ENCODE data around the gene PPP1R37. TPM values are rescaled to one million over a fixed set of nuclear protein-coding genes. Genes with fewer than 3 reads are reported as not detected.
A peak's percentile ranks its signal among the peaks of the same experiment; 100 is the strongest.
"Not testable (repeated sequence)": the region's sequence is repeated elsewhere in the genome, so short reads cannot be mapped to it uniquely, and the experiment has no call there.

The PPP1R37 gene
- total RNA-seq, 2 experiments from 2014 or later: 21.1 to 21.7 TPM

DNA sequence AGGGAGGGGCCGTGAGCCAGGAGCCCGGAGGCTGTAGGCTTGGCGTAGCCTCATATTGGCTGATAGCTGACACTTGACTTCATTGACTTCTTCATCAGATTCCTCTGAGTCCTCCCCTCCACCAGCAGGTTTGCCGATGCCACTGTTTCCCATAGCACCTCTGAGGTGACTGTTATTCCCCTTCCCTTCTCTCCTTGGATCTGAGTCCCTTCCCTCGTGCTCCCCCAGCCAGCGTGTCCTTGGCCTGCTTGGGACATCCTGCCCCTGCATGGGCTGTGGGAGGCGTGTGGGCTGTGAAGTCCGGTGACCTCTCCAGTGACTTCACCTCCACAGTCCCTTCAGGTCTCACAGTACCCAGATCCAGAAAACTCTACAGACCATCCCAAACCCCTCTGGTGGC, 8.8 kb downstream of the PPP1R37 start:
- POLR2A ChIA-PET: no interaction called here
- H3K27ac Mint-ChIP-seq: no peak overlapping the region
- no peak for DNase-seq
- H3K4me3 Mint-ChIP-seq: no peak overlapping the region
- H3K27me3 Mint-ChIP-seq: no peaks in the 10 kb centered on the region
- CTCF ChIA-PET: interaction anchor here (3.2 kb wide), 1 partner anchor 10 kb away, joined by 14 read pairs; no protein-coding TSS in a partner anchor
- peaks cover 64% of the 10 kb centered on the region for H3K4me1 Mint-ChIP-seq
- no peaks in the 10 kb centered on the region for H3K9me3 Mint-ChIP-seq
- no peaks in the 10 kb centered on the region for H3K36me3 Mint-ChIP-seq (ENCODE audit: low read depth)

DNA sequence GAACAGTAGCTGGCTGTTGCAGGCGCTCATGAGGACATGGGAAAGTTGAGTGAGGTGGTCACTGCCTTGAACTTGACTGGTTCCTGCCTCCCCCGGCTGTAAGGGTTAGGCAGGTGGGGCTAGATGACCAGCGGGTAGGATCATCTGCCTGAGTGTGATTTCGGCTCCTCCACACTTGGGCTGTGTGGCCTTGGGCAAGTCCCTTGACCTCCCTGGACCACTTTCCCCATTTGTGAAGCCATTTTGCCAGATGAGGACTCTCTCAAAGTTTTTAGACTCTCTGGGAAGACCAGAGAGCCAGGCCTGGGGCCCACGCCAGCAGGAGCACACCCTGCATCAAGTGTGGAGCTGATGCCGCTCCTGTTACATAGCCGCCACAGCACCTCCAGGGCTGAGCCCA, 9.5 kb downstream of the PPP1R37 start:
- no peak for DNase-seq
- Mint-ChIP-seq H3K36me3 (ENCODE audit: low read depth) (no peaks in the 10 kb centered on the region), H3K9me3 (no peaks in the 10 kb centered on the region), H3K4me1 (peaks cover 60% of the 10 kb centered on the region), H3K27ac (no peak overlapping the region), H3K27me3 (no peaks in the 10 kb centered on the region), H3K4me3 (no peak overlapping the region)
- ChIA-PET CTCF (interaction anchor here (1.1 to 3.2 kb wide), 6 partner anchors 11 to 23 kb away, joined by 3 to 14 read pairs (median 4); partner anchors contain the start of gene GEMIN7), POLR2A (no interaction called here)

- H3K36me3 Mint-ChIP-seq (ENCODE audit: low read depth): no peaks in the 10 kb centered on the region
- DNase-seq: peak; percentile 64
- no peaks in the 10 kb centered on the region for H3K9me3 Mint-ChIP-seq
- CTCF ChIA-PET: interaction anchor here (1.1 to 3.2 kb wide), 6 partner anchors 11 to 24 kb away, joined by 3 to 14 read pairs (median 4); partner anchors contain the start of gene GEMIN7
- H3K4me3 Mint-ChIP-seq: peak overlapping the region; percentile 44
- H3K4me1 Mint-ChIP-seq: peaks cover 54% of the 10 kb centered on the region
- peak overlapping the region; percentile 82 for H3K27ac Mint-ChIP-seq
- POLR2A ChIA-PET: no interaction called here
- no peaks in the 10 kb centered on the region for H3K27me3 Mint-ChIP-seq
Measured at GRCh38 chr19:45103156-45103507, 10.2 kb downstream of the PPP1R37 start.

GRCh38 chr19:45103508-45104319, 10.7 kb downstream of the PPP1R37 start:
- CTCF ChIA-PET: interaction anchor here (1.1 to 3.2 kb wide), 6 partner anchors 11 to 24 kb away, joined by 3 to 14 read pairs (median 4); partner anchors contain the start of gene GEMIN7
- Mint-ChIP-seq H3K4me1 (peaks cover 49% of the 10 kb centered on the region), H3K27me3 (no peaks in the 10 kb centered on the region), H3K9me3 (no peaks in the 10 kb centered on the region), H3K27ac (peak overlapping the region; percentile 82), H3K36me3 (ENCODE audit: low read depth) (no peaks in the 10 kb centered on the region), H3K4me3 (peak overlapping the region; percentile 44)
- no peak for DNase-seq
- POLR2A ChIA-PET: no interaction called here

DNA sequence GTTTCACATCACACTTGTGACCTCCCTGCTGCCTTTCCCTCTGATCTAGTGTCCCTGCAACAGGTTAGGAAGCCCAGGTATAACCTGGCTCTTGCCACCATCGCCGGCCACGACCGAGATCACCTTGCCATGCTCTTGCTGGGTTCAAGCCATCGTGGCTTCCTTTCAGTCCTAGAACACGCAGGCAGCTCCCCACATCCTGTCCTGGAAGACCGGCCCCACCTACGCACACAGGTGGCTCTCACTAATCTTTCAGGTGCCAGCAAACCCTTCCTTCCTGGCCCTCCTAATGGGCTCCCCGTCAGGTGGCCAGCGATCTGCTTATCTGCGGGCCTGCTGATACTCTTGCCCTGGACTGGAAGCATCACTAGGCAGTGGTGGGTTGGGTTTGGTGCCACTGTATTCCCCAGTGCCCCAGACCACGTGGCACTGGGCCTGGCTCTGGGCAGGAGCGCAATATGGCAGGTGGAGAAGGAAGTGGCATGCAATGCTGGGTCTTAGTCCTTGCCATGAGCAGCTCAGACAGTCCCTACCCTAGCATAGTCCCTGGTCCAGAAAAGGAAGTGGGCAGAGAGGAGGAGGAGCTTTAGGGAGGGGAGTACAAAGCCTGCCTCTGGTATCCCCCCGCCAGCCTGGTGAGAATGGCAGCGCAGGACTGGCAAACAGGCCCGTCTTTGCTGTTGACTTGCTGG, 11.8 kb downstream of the PPP1R37 start:
- CTCF ChIA-PET: interaction anchor here (2.4 kb wide), 1 partner anchor 25 kb away, joined by 7 read pairs; the partner anchor contains the start of gene GEMIN7
- no peaks in the 10 kb centered on the region for H3K9me3 Mint-ChIP-seq
- POLR2A ChIA-PET: no interaction called here
- peaks cover 46% of the 10 kb centered on the region for H3K4me1 Mint-ChIP-seq
- no peaks in the 10 kb centered on the region for H3K27me3 Mint-ChIP-seq
- H3K4me3 Mint-ChIP-seq: peak overlapping the region; percentile 11
- DNase-seq: no peak
- H3K27ac Mint-ChIP-seq: peak overlapping the region; percentile 65
- H3K36me3 Mint-ChIP-seq (ENCODE audit: low read depth): no peaks in the 10 kb centered on the region

DNA sequence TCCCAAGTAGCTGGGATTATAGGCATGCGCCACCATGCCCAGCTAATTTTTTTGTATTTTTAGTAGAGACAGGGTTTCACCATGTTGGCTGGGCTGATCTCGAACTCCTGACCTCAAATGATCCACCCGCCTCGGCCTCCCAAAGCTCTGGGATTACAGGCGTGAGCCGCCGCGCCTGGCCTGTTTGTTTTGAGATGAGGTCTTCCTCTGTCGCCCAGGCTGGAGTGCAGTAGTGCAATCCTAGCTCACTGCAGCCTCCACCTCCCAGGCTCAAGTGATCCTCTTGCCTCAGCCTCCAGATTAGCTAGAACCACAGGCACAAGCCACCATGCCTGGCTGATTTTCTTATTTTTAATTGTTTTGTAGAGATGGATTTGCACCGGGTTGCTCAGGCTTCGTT, 13.4 kb downstream of the PPP1R37 start:
- H3K9me3 Mint-ChIP-seq; H3K4me3 Mint-ChIP-seq; H3K27ac Mint-ChIP-seq; DNase-seq; POLR2A ChIA-PET; H3K36me3 Mint-ChIP-seq (ENCODE audit: low read depth); H3K27me3 Mint-ChIP-seq: not testable (repeated sequence)
- CTCF ChIA-PET: interaction anchor here (1.4 kb wide), 1 partner anchor 14 kb away, joined by 3 read pairs; no protein-coding TSS in a partner anchor
- H3K4me1 Mint-ChIP-seq: peaks cover 42% of the 10 kb centered on the region

- Mint-ChIP-seq H3K4me1 (peaks cover 34% of the 10 kb centered on the region), H3K9me3 (no peaks in the 10 kb centered on the region), H3K27ac (no peak overlapping the region), H3K4me3 (no peak overlapping the region), H3K36me3 (ENCODE audit: low read depth) (no peaks in the 10 kb centered on the region), H3K27me3 (no peaks in the 10 kb centered on the region)
- POLR2A ChIA-PET: interaction anchor here (0.7 kb wide), 1 partner anchor 28 kb away, joined by 3 read pairs; no protein-coding TSS in a partner anchor
- CTCF ChIA-PET: interaction anchor here (0.8 to 1.4 kb wide), 2 partner anchors 11 to 16 kb away, joined by 3 read pairs; no protein-coding TSS in a partner anchor
- DNase-seq: no peak
Measured at GRCh38 chr19:45107621-45108150, 14.7 kb downstream of the PPP1R37 start.

GRCh38 chr19:45110851-45111266, 17.9 kb downstream of the PPP1R37 start:
- ChIA-PET POLR2A (no interaction called here), CTCF (no interaction called here)
- Mint-ChIP-seq H3K36me3 (ENCODE audit: low read depth) (no peaks in the 10 kb centered on the region), H3K9me3 (no peaks in the 10 kb centered on the region), H3K4me3 (no peak overlapping the region), H3K27ac (no peak overlapping the region), H3K27me3 (no peaks in the 10 kb centered on the region), H3K4me1 (peaks cover 16% of the 10 kb centered on the region)
- no peak for DNase-seq

DNA sequence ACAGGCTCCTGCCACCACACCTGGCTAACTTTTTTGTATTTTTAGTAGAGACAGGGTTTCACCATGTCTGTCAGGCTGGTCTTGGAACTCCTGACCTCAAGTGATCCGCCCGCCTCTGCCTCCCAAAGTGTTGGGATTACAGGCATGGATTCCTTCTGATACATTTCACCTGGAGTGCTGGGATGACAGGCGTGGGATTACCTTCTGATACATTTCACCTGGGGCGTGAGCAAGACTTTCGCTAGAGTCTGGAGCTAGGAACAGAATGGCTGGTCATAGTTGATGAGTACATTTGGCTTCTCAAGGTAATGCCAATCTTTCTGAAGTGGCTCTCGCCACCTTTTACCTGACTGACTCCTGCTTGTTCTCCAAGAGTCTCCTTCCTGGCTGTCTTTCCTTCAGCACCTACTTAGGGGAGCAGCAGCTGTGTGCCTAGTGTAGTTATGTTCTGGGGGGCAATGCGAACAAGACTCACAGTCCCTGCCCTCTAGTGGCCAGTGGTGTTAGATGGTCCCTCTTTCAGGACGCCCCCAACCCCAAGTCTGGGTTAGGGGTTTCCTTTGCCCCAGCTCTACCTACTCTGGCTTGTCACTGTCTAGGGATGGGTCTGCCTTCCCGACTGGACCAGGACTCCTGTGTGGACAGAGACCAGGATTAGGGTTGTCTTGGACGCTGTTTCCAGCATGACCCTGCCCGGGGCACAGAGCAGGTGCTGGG, 19.3 kb downstream of the PPP1R37 start:
- Mint-ChIP-seq H3K27me3 (no peaks in the 10 kb centered on the region), H3K27ac (no peak overlapping the region), H3K4me3 (no peak overlapping the region), H3K9me3 (no peaks in the 10 kb centered on the region), H3K4me1 (peaks cover 30% of the 10 kb centered on the region), H3K36me3 (ENCODE audit: low read depth) (no peaks in the 10 kb centered on the region)
- ChIA-PET CTCF (interaction anchor here (1.6 to 4.1 kb wide), 2 partner anchors 14 to 15 kb away, joined by 3 to 10 read pairs; no protein-coding TSS in a partner anchor), POLR2A (no interaction called here)
- DNase-seq: no peak

GRCh38 chr19:45113628-45114027, 20.6 kb downstream of the PPP1R37 start:
- H3K27me3 Mint-ChIP-seq: no peaks in the 10 kb centered on the region
- no peak for DNase-seq
- ChIA-PET CTCF (interaction anchor here (1.6 to 4.1 kb wide), 2 partner anchors 12 to 16 kb away, joined by 3 to 10 read pairs; no protein-coding TSS in a partner anchor), POLR2A (no interaction called here)
- no peaks in the 10 kb centered on the region for H3K36me3 Mint-ChIP-seq (ENCODE audit: low read depth)
- H3K27ac Mint-ChIP-seq: no peak overlapping the region
- H3K9me3 Mint-ChIP-seq: no peaks in the 10 kb centered on the region
- H3K4me3 Mint-ChIP-seq: no peak overlapping the region
- H3K4me1 Mint-ChIP-seq: peaks cover 44% of the 10 kb centered on the region

DNA sequence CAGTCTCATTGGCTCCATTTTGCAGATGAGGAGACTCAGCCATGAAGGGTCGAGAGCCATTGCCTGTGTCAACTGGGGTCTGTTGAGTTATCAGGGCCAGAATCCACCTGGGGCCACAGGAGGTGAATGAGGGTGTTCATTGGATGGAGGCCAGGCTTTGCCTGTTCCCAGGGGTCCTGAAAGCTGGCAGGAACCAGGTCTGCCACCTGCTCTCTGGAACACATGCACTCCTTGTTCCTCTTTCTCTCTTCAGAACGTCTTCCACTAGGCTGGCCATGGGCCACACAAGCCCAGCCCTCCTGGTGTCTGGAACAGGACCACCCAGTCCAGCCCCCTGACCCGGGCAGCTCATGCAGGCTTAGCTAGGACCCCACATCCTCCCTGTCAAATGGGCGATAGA, 21.1 kb downstream of the PPP1R37 start:
- Mint-ChIP-seq H3K27ac (peak overlapping the region; percentile 41), H3K36me3 (ENCODE audit: low read depth) (no peaks in the 10 kb centered on the region), H3K9me3 (no peaks in the 10 kb centered on the region), H3K4me3 (no peak overlapping the region), H3K4me1 (peaks cover 45% of the 10 kb centered on the region), H3K27me3 (no peaks in the 10 kb centered on the region)
- ChIA-PET POLR2A (no interaction called here), CTCF (interaction anchor here (1.0 to 4.1 kb wide), 2 partner anchors 11 to 12 kb away, joined by 3 to 10 read pairs; no protein-coding TSS in a partner anchor)
- no peak for DNase-seq

DNA sequence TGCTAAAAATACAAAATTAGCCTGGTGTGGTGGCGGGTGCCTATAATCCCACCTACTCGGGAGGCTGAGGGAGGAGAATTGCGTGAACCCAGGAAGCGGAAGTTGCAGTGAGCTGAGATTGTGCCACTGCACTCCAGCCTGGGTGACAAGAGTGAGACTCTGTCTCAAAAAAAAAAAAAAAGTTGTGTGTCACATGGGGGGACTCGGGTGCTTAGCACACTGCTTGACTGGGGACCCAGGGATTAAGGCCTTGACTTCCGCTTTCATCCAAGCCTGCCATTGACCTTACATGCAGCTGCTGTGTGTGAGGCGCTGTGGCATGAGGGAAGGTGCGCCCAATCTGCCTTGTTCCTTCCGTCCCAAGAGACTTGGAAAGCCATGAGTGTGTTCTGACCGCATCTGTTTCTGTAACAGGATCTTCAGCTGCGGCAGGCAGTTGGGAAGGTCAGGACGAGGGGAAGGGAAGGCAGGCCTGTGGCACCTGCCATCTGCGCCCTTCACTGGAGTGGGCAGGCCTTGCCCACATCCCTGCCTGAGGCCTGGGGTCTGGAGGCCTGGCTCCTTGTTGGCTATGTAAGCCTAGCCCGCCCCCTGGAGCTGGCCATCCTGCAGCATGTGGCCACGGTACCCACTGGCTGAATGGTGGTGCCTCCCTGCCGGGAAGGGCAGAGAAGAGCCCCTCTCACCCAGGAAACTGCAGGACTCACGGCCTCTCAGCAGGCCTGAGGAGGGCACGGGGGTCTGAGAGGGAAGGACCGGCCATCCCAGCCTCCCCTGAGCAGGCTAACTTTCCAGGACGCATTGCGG, 23.0 kb downstream of the PPP1R37 start:
- Mint-ChIP-seq H3K9me3 (no peaks in the 10 kb centered on the region), H3K27me3 (no peaks in the 10 kb centered on the region), H3K4me3 (peak overlapping the region; percentile 3), H3K4me1 (peaks cover 57% of the 10 kb centered on the region), H3K27ac (peak overlapping the region; percentile 50), H3K36me3 (ENCODE audit: low read depth) (no peaks in the 10 kb centered on the region)
- POLR2A ChIA-PET: no interaction called here
- DNase-seq: no peak
- CTCF ChIA-PET: interaction anchor here (4.1 kb wide), 1 partner anchor 10 kb away, joined by 10 read pairs; no protein-coding TSS in a partner anchor

All from activated CD4-positive, alpha-beta T cell treated with anti-CD3 and anti-CD28 coated beads, Interleukin-2, amount 10 ng/mL, durations not matched to agents 7 days and 5 days (primary cell).